ENCODE measurements around the gene S100A7.

DNA sequence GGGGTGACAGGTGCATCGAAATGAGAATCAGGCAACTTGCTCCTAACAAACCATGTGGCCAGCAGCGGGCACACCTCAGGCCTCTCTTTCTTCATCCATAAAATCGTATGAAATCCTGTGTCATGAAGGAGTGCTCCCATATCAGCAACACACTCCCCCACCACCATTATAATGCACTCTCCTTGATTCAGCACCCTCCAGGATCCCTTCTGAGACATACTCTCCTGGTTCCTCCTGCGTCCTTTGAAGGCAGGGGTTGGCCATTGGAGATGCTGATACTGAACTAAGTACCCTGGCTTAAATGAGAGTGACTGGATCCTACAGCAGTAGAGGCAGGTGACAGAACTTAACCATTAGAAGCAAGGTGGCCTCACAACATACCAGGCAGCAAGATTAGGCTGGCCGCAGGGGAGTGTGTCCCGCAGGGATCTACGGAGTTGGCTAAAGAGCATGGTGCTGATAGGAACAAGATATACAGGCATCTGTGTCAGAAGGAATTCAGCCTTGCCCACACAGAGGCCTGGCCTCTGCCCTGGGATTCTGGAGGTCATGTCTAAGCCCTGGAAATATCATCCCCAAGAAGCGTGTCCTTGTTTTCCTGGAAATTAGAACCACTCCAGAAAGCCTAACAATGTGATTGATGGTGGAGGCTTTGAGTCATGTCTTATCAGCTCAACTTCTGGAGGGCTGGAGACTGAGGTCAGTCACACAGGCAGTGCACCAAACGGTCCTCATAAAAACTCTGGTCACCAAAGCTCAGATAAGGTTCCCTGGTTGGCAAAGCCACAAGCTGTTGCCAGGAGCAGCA is 27.4 kb downstream of the S100A7 start:
- TF ChIP-seq, protein P1, sequence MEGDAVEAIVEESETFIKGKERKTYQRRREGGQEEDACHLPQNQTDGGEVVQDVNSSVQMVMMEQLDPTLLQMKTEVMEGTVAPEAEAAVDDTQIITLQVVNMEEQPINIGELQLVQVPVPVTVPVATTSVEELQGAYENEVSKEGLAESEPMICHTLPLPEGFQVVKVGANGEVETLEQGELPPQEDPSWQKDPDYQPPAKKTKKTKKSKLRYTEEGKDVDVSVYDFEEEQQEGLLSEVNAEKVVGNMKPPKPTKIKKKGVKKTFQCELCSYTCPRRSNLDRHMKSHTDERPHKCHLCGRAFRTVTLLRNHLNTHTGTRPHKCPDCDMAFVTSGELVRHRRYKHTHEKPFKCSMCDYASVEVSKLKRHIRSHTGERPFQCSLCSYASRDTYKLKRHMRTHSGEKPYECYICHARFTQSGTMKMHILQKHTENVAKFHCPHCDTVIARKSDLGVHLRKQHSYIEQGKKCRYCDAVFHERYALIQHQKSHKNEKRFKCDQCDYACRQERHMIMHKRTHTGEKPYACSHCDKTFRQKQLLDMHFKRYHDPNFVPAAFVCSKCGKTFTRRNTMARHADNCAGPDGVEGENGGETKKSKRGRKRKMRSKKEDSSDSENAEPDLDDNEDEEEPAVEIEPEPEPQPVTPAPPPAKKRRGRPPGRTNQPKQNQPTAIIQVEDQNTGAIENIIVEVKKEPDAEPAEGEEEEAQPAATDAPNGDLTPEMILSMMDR (conservative IDR thresholded peaks at IDR 0.05; ENCODE audit: low read length) = no peak
- TF ChIP-seq EZH2phosphoT487 (IDR thresholded peaks at IDR 0.05; ENCODE audit: borderline replicate concordance) = no peak

Data from Loucy (cell line).